A549 (cell line): Measurements from ENCODE around the gene DDX54. TPM values are rescaled to one million over a fixed set of nuclear protein-coding genes. Genes with fewer than 3 reads are reported as not detected.
"Not testable (repeated sequence)": the region's sequence is repeated elsewhere in the genome, so short reads cannot be mapped to it uniquely, and the experiment has no call there.

ENCODE experiments used
- ATAC-seq, 2 experiments: fragments of 200-7000 bp in 1 of 2; fragments of >200 bp in 1 of 2; cut with Nextera tagmentation in 1 of 2; cut with Tn5 transposase in 1 of 2; 3 replicates each; pipeline versions ENCODE4 v1.8.0 to v1.9.1; 2018 to 2020; ENCODE audit warnings: mild to moderate bottlenecking in 1 of 2, moderate library complexity in 1 of 2
- CTCF ChIA-PET: fragments of 300-600 bp; sonication (Branson Sonifier 250); formaldehyde crosslinking; extraction: SDS; loops from one replicate; lab custom pipeline; 2021; ENCODE audit warnings: antibody characterized with exemption, inconsistent platforms; lab: Yijun Ruan, JAX
- POLR2A ChIA-PET: fragments of 350-600 bp; formaldehyde crosslinking; extraction: SDS; loops from one replicate; lab custom pipeline; 2021; ENCODE audit warnings: antibody characterized with exemption, inconsistent platforms; lab: Yijun Ruan, JAX
- DNase-seq, 2 experiments: peaks; one replicate each; pipeline versions ENCODE4 v3.0.0 to v3.0.0-alpha.2; 2011 to 2016; ENCODE audit warnings: low read depth in 1 of 2, low spot score in 1 of 2
- FAIRE-seq: peaks from 2 replicates; lab custom pipeline; 2011; peaks lifted over from hg19 to GRCh38; lab: Jason Lieb, UNC
- H3K27ac ChIP-seq, 2 experiments: fragments of >200 bp; sonication (Bioruptor Twin); formaldehyde crosslinking; 3 replicates each; pipeline ENCODE4 v1.5.1; 2016 to 2017
- H3K4me1 ChIP-seq: fragments of >200 bp; sonication (Bioruptor Twin); formaldehyde crosslinking; 3 replicates; pipeline ENCODE4 v1.6.1; 2016
- H3K4me2 ChIP-seq: fragments of >200 bp; sonication (Bioruptor Twin); formaldehyde crosslinking; 3 replicates; pipeline ENCODE4 v1.6.1; 2016
- H3K4me3 ChIP-seq: fragments of >200 bp; sonication (Bioruptor Twin); formaldehyde crosslinking; 3 replicates; pipeline ENCODE4 v1.5.1; 2016
- H3K9me3 ChIP-seq: fragments of >200 bp; sonication (Bioruptor Twin); formaldehyde crosslinking; 3 replicates; pipeline ENCODE4 v1.6.1; 2016
- ATOH8 ChIP-seq: fragments of 250-450 bp; sonication (Bioruptor Pico); IDR thresholded peaks from 2 replicates; pipeline ENCODE4 v1.5.0; 2020; ENCODE audit warnings: low read depth, mild to moderate bottlenecking, moderate library complexity
- CBX8 ChIP-seq: fragments of 200-600 bp; sonication (generic); IDR thresholded peaks from 2 replicates; pipeline ENCODE4 v1.6.1; 2016
- E2F6 ChIP-seq: IDR thresholded peaks from 2 replicates; pipeline ENCODE4 v1.6.1; 2012; ENCODE audit warnings: low read depth, borderline replicate concordance
- ELK1 ChIP-seq: fragments of 150-350 bp; IDR thresholded peaks from 2 replicates; pipeline ENCODE4 v1.6.1; 2014; ENCODE audit warnings: low read depth, mild to moderate bottlenecking, low read length
- ESRRA ChIP-seq: fragments of 150-350 bp; IDR thresholded peaks from 2 replicates; pipeline ENCODE4 v1.6.1; 2014; ENCODE audit warnings: mild to moderate bottlenecking, low read length, borderline replicate concordance
- FOSL2 ChIP-seq, 2 experiments: fragments of 450-650 bp in 1 of 2; fragments of >200 bp in 1 of 2; sonication (Bioruptor Twin) in 1 of 2; formaldehyde crosslinking; IDR thresholded peaks; 2 replicates each; pipeline versions ENCODE4 v1.5.0 to v1.6.1; 2016 to 2020; ENCODE audit warnings: mild to moderate bottlenecking in 1 of 2, moderate library complexity in 1 of 2
- FOXS1 ChIP-seq: fragments of 250-450 bp; sonication (Bioruptor Pico); IDR thresholded peaks from 2 replicates; pipeline ENCODE4 v1.5.0; 2020; ENCODE audit warnings: mild to moderate bottlenecking, moderate library complexity
- JUNB ChIP-seq: fragments of >200 bp; sonication (Bioruptor Twin); formaldehyde crosslinking; IDR thresholded peaks from 2 replicates; pipeline ENCODE4 v1.6.1; 2016
- KDM1A ChIP-seq: fragments of 200-600 bp; sonication (generic); IDR thresholded peaks from 2 replicates; pipeline ENCODE4 v1.6.1; 2016; ENCODE audit warnings: low read depth, mild to moderate bottlenecking
- KDM5A ChIP-seq: fragments of 200-600 bp; sonication (generic); IDR thresholded peaks from 2 replicates; pipeline ENCODE4 v1.6.1; 2016; ENCODE audit warnings: antibody characterized with exemption, mild to moderate bottlenecking
- MAFK ChIP-seq: fragments of 450-650 bp; IDR thresholded peaks from 2 replicates; pipeline ENCODE4 v1.6.1; 2014; ENCODE audit not compliant: partially characterized antibody
- MAZ ChIP-seq: fragments of 150-350 bp; IDR thresholded peaks from 2 replicates; pipeline ENCODE4 v1.6.1; 2014; ENCODE audit warnings: antibody characterized with exemption, low read depth, low read length, borderline replicate concordance
- NFE2L2 ChIP-seq: fragments of 150-350 bp; conservative IDR thresholded peaks from 2 replicates; pipeline ENCODE4 v1.6.1; 2014; ENCODE audit warnings: low read length
- NPAS2 ChIP-seq: fragments of 250-450 bp; sonication (Bioruptor Pico); IDR thresholded peaks from 2 replicates; pipeline ENCODE4 v1.8.0; 2022; ENCODE audit warnings: mild to moderate bottlenecking, moderate library complexity, borderline replicate concordance
- NR3C1 ChIP-seq: fragments of >200 bp; sonication (Bioruptor Twin); formaldehyde crosslinking; IDR thresholded peaks from 3 replicates; pipeline ENCODE4 v1.6.1; 2017
- PBX3 ChIP-seq: IDR thresholded peaks from 2 replicates; pipeline ENCODE4 v1.6.1; 2012
- RFX5 ChIP-seq: fragments of 450-650 bp; IDR thresholded peaks from 2 replicates; pipeline ENCODE4 v1.7.1; 2014; ENCODE audit warnings: antibody characterized with exemption, mild to moderate bottlenecking, moderate library complexity
- RNF2 ChIP-seq: fragments of 200-600 bp; sonication (generic); IDR thresholded peaks from 2 replicates; pipeline ENCODE4 v1.6.1; 2016; ENCODE audit warnings: low read depth, mild to moderate bottlenecking, antibody characterized with exemption, moderate library complexity, borderline replicate concordance
- SREBF2 ChIP-seq: fragments of 450-650 bp; IDR thresholded peaks from 2 replicates; pipeline ENCODE4 v1.6.1; 2014; ENCODE audit warnings: mild to moderate bottlenecking, moderate library complexity
- ZC3H11A ChIP-seq: fragments of 450-650 bp; IDR thresholded peaks from 2 replicates; pipeline ENCODE4 v1.6.1; 2014; ENCODE audit warnings: antibody characterized with exemption, mild to moderate bottlenecking
- ZSCAN20 ChIP-seq: fragments of 250-450 bp; sonication (Bioruptor Pico); IDR thresholded peaks from 2 replicates; pipeline ENCODE4 v1.8.0; 2022; ENCODE audit warnings: mild to moderate bottlenecking, moderate library complexity
- WGBS: methylation state at CpG from one replicate; pipeline ENCODE4 v1.1.6; 2017; ENCODE audit errors: missing lambda C conversion rate; 5-methylcytosine and 5-hydroxymethylcytosine counted together
- polyA plus RNA-seq, 4 experiments: library from polyadenylated mRNA; depleted of rRNA in 3 of 4; stranded (reverse); fragments of >200 nt; fragmentation: RNase III in 1 of 4; extraction: RNeasy Plus Mini Kit Qiagen cat#74134 plus additional on column Dnase treatment in 1 of 4; gene quantifications; 2 replicates in 3 of 4; 3 replicates in 1 of 4; pipeline ENCODE4 v1.2.3, GENCODE V29; 2011 to 2017

The DDX54 gene
- polyA plus RNA-seq, 2 of the 4 experiments (the other 2 are of a cell fraction): 62.4 to 64.5 TPM

GRCh38 chr12:113142886-113143332 is 42.4 kb downstream of the DDX54 start:
- POLR2A ChIA-PET: no interaction called here

GRCh38 chr12:113142173-113142885 is 42.9 kb downstream of the DDX54 start:
- 80% methylated on average over 14 of the region's 17 CpGs for WGBS
- no peaks in the 10 kb centered on the region for H3K4me1 ChIP-seq
- peaks cover 3% of the 10 kb centered on the region; the same call in 2 of the 3 replicates for H3K9me3 ChIP-seq
- ATAC-seq: no peak
- ChIA-PET CTCF (interaction anchor here (0.6 to 6.4 kb wide), 5 partner anchors 9 to 43 kb away, joined by 3 to 55 read pairs (median 3); partner anchors contain the start of gene CFAP73), POLR2A (no interaction called here)
- H3K4me2 ChIP-seq: no peak overlapping the region
- H3K4me3 ChIP-seq: no peak overlapping the region
- TF ChIP-seq MAFK (no peak), RNF2 (no peak)
- TF ChIP-seq, all 56 proteins: peak for 0
- DNase-seq: no peak
- FAIRE-seq: no peak
- no peak overlapping the region for H3K27ac ChIP-seq

More at GRCh38 chr12:113142886-113143332, 42.4 kb downstream of the DDX54 start:
- no peak overlapping the region for H3K4me3 ChIP-seq
- CTCF ChIA-PET: interaction anchor here (0.6 to 1.3 kb wide), 4 partner anchors 11 to 44 kb away, joined by 3 read pairs; no protein-coding TSS in a partner anchor
- no peak for TF ChIP-seq RFX5
- no peak for TF ChIP-seq ELK1
- no peak for TF ChIP-seq ATOH8 (CRISPR knock-in tag)
- TF ChIP-seq NPAS2 (CRISPR knock-in tag): no peak
- TF ChIP-seq NFE2L2: no peak
- TF ChIP-seq ZC3H11A: no peak
- no peak for TF ChIP-seq FOSL2 (IDR thresholded peaks at IDR 0.05)
- no peak for TF ChIP-seq FOSL2 (CRISPR knock-in tag; IDR thresholded peaks at IDR 0.05)
- no peak for TF ChIP-seq KDM5A
- no peak for TF ChIP-seq JUNB
- TF ChIP-seq MAZ: no peak
- no peak for TF ChIP-seq PBX3
- TF ChIP-seq NR3C1: no peak
- TF ChIP-seq RNF2: no peak
- TF ChIP-seq, all 56 proteins: peak for 0
- 84% methylated on average over 5 of the region's 5 CpGs for WGBS
- DNase-seq (no peak), ATAC-seq (peak in 1 of 2 experiments; percentile 40; a peak in 3 of 6 replicates), FAIRE-seq (no peak)
- no peaks in the 10 kb centered on the region for H3K4me1 ChIP-seq
- no peak overlapping the region for H3K27ac ChIP-seq
- peaks cover 9% of the 10 kb centered on the region; the same call in 2 of the 3 replicates for H3K9me3 ChIP-seq
- no peak overlapping the region for H3K4me2 ChIP-seq

GRCh38 chr12:113141716-113142115 is 43.6 kb downstream of the DDX54 start:
- CTCF ChIA-PET: interaction anchor here (1.1 to 6.4 kb wide), 3 partner anchors 10 to 43 kb away, joined by 3 to 55 read pairs (median 3); partner anchors contain the start of gene CFAP73

GRCh38 chr12:113140706-113141105 is 44.6 kb downstream of the DDX54 start:
- FAIRE-seq: no peak
- Histone ChIP-seq H3K4me1 (peaks cover 10% of the 10 kb centered on the region), H3K4me2 (no peak overlapping the region)
- TF ChIP-seq FOXS1 (CRISPR knock-in tag) (no peak), SREBF2 (no peak), RNF2 (no peak), MAZ (no peak), ESRRA (no peak), CBX8 (no peak), ZSCAN20 (no peak), NPAS2 (CRISPR knock-in tag) (no peak), E2F6 (no peak), KDM1A (no peak), JUNB (no peak)
- TF ChIP-seq, all 56 proteins: peak for 0
- ATAC-seq (no peak), DNase-seq (no peak)
- H3K9me3 ChIP-seq: no peaks in the 10 kb centered on the region
- no peak overlapping the region for H3K27ac ChIP-seq
- ChIA-PET POLR2A (no interaction called here), CTCF (interaction anchor here (6.4 kb wide), 1 partner anchor 11 kb away, joined by 55 read pairs; the partner anchor contains the start of gene CFAP73)
- H3K4me3 ChIP-seq: no peak overlapping the region
- WGBS: 65% methylated on average over 7 of the region's 7 CpGs

More at GRCh38 chr12:113141716-113142115, 43.6 kb downstream of the DDX54 start:
- ATAC-seq, DNase-seq, H3K4me3 ChIP-seq, H3K4me2 ChIP-seq, FAIRE-seq, H3K27ac ChIP-seq, H3K4me1 ChIP-seq, H3K9me3 ChIP-seq, POLR2A ChIA-PET: not testable (repeated sequence)
- WGBS: 45% methylated on average over 2 of the region's 3 CpGs
